ENCODE results near the gene IZUMO1.
"Not testable (repeated sequence)": the region's sequence is repeated elsewhere in the genome, so short reads cannot be mapped to it uniquely, and the experiment has no call there.

IZUMO1 gene

DNA sequence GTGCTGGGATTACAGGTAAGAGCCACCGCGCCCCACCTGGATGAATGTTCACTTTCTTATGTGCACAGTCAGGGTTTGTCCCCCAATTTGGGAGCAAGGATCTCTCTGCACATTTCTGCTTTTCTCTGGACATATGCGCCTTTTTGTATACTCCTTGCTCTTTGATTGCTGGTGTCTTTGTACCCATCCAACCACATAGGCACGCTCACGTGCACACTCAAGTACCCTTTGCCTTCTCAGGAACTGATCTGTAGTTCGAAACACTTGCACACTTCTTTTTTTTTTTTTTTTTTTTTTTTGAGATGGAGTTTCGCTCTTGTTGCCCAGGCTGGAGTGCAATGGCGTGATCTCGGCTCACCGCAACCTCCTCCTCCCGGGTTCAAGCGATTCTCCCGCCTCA is 28.6 kb downstream of the IZUMO1 start:
- DNase-seq; in situ Hi-C loops (cut with MboI; ENCODE audit: low pct_unique_long_range_greater_than_20kb, low sequenced_read_pairs): not testable (repeated sequence)

DNA sequence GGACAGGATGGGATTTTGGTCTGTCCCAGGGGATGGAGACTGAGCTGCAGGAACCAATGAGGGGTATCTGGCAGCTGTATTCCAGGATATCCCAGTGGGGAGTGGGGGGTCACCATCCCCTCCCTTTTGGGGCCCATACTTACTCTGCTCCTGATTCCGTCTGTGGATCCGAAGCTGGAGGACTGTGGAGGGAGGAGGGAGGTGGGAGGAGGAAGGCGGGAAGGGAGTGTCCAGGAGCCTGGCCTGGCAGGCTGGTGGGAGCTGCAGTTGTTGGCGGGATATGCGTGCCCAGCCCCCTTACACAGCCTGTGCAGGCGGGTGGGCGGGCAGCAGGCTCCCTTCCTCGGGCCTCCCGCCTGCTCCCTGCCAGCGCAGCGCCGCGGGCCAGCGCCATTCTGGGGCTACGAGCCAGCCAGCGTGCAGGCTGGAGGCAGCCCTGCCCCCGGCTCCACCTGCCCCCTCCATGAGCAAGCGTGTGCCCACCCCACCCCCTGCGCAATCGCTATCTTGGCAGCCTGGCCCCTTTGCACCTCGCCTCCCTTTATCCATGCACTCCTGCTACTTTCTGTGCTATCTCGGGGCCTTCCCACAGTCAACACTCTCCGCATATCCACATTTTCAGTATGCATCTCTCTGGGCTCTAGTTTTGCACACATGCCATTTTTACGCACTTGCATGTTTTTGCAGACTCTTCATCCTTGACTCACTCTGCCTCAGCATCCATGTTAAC is 30.0 kb downstream of the IZUMO1 start:
- in situ Hi-C loops (cut with MboI; ENCODE audit: low pct_unique_long_range_greater_than_20kb, low sequenced_read_pairs), result no loop called here
- no peak for DNase-seq

DNA sequence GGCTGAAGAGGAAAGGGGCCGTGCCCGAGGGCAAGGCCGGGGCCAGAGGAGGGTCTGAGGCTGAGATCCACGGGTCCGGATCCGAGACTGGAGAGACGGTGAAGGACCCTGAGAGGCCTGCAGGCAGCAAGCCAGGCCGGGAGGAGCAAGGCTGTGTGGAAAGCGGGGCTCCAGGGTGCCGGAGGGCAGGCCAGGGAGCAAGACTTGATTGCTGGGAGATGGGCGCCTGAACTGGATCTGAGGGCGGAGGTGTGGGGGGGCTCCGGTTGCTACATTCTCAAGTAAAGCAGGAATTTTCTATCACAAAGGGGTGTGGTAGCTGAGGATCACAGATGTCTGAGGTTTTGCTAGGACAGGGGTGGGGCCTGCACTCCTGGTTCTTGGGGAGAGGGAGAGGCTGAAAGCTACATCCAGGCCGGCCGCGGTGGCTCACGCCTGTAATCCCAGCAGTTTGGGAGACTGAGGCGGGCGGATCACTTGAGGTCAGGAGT is 31.0 kb downstream of the IZUMO1 start:
- no peak for DNase-seq
- in situ Hi-C loops (cut with MboI; ENCODE audit: low pct_unique_long_range_greater_than_20kb, low sequenced_read_pairs), result no loop called here

DNA sequence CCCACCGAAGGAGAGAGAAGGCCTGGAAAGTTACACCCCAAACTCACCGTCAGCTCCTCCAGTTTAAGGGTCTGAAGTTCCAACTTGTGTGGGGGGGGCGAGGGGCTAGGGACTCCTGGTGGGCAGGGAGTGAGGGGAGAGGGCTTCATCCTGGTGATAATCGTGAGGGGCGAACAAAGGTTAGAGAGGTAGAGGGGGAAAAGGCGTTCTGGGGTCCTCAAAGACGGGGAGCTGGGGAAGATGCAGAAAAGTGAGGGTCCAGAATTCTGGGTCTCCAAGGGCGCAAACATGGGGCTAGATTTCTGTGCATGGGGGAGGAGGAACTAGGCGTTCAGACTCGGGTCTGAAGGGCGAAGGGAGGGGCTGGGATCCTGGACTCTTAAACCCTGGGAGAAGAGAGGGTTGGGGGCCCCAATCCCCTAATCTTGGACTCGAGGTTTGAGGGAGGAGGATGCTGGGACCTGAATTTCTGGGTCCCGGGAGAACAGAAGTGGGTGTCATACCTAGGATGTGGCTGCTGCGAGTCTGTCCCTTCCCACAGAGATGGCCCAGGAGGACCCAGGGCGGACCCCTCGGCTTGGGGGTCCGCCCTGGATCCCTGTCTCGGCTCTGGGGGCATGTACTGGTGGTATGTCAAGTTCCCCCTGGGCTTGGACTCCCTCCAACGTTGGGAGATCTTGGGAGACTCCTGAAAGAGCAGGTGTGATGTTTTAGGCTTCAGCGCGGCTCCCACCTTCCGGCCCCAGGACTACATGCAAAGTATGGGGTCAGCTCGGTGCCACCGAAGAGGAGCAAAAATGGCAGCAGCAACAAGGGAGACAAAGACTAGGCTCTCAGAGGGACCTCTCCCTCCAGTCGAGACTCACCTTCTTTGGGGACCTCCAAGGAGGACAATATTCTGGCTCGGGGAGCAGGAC is 31.7 kb downstream of the IZUMO1 start:
- DNase-seq, result no peak
- in situ Hi-C loops (cut with MboI; ENCODE audit: low pct_unique_long_range_greater_than_20kb, low sequenced_read_pairs), result no loop called here

DNA sequence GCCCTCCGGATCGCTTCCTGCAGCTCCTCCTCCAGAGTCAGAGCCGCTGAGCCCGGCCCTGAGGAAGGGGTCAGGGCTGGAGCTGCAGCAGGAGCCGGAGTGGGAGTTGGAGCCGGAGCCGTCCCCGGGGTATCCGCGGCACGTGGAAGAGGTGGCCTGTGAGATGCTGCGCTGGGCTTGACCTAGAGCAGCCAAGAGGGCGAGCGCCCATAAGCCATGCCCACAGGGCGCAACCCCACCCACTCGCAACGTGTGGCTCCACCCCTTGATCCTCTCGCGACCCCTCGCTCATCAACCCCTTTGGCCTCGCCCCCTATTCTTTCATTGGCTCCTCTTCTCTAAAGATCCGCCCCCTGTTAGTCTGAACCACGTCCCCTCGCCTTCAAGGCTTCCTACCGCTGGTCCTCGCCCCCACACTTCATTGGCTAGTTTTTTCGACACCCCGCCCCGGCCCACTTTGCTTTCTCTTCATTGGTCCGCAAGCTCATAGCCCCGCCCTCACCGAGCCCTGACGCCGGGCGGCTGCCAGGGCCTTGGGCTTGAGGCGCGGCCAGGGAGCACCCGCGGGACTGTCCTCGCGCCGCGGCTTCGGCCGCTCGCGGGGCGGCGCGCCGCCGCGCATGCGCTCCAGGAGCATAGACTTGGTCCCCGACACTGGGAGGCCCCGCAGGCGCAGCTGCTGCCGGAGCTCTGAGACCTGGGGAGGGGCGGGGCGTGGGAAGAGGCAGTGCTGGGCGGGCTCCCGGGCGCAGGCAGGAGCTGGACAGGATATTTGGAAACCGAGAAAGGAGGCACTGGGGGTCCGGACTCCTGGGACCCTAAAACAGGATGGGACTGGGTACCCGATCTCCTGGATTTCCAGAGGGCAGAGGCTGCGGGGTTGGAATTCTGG is 32.6 kb downstream of the IZUMO1 start:
- DNase-seq, result peak; percentile 100
- in situ Hi-C loops (cut with MboI; ENCODE audit: low pct_unique_long_range_greater_than_20kb, low sequenced_read_pairs), result no loop called here

DNA sequence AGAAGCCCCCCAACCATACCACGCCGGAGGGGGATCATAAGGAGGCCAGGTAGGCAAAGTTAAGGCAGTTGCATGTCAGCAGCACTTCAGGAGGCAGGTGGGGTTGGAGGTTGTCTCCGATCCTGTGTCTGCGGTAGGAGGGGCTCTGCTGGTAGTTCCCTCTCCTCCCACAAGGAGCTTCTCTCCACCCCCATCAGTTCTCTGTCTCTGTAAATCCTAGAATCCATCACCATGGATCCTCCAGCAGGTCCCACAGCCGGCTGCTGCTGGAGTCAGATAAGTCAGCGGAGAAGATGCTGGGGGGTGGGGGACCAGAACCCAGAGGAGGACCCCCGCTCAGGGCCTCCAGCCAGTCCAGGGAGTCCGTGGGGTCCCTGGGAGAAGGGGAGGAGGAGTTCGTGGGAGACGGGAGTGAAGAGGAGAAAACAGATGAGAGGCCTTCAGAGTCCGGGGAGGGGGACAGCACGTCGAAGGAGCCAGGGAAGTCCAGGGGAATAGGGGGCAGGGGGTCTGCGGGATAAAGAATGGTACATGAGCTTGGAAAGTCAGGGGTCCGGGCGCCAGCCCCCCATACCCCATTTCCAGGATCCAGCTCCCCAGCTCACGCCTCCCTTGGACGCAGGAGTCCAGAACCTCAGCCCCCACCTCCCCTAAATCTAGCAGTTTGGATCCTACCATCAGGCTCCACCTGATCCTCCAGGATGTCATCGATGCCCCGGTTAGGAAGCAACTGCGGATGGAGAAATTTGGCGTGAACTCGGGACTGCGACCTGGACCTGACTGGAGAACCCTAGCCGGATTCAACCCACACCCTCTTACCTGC is 33.5 kb downstream of the IZUMO1 start:
- peak; percentile 57 for DNase-seq
- in situ Hi-C loops (cut with MboI; ENCODE audit: low pct_unique_long_range_greater_than_20kb, low sequenced_read_pairs), result no loop called here

DNA sequence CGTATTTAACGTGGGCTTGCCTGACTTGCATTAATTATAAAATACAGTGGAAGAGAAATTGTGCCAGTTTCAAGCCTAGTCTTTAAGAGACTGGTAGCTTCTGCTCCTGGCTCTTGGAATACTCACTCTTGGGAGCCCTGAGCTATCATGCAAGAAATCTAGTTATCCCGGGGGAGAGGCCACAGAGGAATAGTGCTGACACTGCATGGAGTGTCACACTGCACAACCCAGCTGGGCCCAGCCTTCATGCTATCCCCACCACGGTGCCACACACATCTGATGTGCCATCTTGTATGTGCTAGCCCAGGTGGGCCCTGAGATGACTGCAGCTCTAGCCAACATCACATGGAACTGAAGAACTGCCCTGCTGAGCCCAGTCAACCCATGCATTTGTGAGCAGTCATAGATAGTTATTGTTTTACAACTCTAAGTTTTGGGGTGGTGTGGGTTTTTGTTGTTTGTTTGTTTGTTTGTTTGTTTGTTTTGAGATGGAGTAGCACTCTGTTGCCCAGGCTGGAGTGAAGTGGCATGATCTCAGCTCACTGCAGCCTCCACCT is 35.5 kb downstream of the IZUMO1 start:
- no peak for DNase-seq
- in situ Hi-C loops (cut with MboI; ENCODE audit: low pct_unique_long_range_greater_than_20kb, low sequenced_read_pairs), result no loop called here

DNA sequence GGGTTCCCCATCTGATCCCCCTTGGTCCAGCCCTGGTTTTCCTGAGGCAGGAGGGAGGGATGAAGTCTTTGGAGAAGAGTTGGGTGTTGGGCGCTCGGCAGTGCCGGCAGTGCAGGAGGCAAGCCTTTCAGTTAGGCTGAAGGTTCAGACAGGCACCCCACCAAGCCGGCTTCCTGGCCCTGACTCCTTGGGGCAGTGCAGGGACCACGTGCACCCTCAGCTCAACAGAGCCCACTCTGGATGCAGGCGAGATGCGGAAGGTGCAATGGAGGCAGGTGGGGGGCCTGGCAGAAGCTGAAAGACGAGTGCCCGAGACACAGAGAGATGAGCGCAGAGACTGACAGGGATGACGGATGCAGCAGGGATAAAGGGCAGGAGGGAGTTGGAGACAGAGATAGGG is 38.2 kb downstream of the IZUMO1 start:
- DNase-seq, result no peak
- in situ Hi-C loops (cut with MboI; ENCODE audit: low pct_unique_long_range_greater_than_20kb, low sequenced_read_pairs), result no loop called here

DNA sequence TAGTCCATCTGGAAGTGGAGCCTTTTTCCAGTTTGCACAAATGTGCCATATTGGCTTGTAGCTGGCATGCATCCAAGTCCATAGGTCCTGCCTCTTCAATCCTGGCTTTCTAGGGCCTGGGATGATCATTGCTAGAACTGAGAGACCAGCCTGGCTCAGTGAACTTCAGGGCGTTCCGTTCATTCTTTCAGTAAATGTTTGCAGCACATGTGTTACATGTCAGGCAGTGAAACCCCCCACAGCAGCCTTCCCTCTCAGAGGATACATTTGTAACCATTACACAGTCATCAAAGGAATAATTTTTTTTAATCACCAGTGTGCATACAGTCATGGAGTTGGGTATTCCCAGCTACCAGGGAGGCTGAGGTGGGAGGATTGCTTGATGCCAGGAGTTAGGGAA is 41.3 kb downstream of the IZUMO1 start:
- DNase-seq, result no peak
- in situ Hi-C loops (cut with MboI; ENCODE audit: low pct_unique_long_range_greater_than_20kb, low sequenced_read_pairs), result no loop called here

DNA sequence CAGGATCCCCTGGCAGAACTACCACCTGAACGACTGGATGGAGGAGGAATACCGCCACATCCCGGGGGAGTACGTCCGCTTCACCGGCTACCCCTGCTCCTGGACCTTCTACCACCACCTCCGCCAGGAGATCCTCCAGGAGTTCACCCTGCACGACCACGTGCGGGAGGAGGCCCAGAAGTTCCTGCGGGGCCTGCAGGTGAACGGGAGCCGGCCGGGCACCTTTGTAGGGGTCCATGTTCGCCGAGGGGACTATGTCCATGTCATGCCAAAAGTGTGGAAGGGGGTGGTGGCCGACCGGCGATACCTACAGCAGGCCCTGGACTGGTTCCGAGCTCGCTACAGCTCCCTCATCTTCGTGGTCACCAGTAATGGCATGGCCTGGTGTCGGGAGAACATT is 43.4 kb downstream of the IZUMO1 start:
- no peak for DNase-seq
- in situ Hi-C loops (cut with MboI; ENCODE audit: low pct_unique_long_range_greater_than_20kb, low sequenced_read_pairs), result no loop called here

DNA sequence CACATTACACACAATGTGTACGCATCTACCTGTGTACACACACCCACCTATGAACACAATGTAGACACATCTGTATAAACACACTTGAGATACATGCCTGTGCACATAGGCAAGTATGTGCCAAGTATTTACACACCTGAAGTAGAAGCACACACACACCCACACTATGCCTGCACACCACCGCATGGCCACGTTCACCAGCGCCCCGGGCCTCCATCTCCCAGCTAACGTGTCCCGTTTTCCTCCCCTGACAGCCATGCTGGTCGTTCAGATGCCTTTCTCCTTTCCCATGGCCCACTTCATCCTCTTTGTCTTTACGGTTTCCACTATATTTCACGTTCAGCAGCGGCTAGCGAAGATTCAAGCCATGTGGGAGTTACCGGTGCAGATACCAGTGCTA is 44.0 kb downstream of the IZUMO1 start:
- in situ Hi-C loops (cut with MboI; ENCODE audit: low pct_unique_long_range_greater_than_20kb, low sequenced_read_pairs), result no loop called here
- DNase-seq, result no peak

DNA sequence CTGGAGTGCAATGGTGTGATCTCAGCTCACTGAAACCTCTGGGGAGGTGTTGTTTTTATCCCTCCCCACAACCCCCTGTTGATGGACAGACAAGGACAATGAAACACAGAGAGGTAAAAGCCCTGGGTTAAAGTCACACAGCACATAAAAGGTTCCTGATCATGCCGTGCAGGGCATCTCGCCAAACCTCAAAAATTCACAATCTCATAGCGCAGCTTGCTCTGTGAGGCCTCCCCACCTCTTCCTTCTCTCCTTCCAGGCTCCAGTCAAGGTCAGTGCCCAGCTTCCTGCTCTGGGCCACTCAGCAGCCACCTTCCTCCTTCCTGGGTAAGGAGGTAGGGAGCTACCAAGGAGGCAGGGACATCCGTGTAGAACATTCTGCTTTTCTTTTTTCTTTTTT is 48.7 kb downstream of the IZUMO1 start:
- peak; percentile 82 for DNase-seq
- in situ Hi-C loops (cut with MboI; ENCODE audit: low pct_unique_long_range_greater_than_20kb, low sequenced_read_pairs), result no loop called here

DNA sequence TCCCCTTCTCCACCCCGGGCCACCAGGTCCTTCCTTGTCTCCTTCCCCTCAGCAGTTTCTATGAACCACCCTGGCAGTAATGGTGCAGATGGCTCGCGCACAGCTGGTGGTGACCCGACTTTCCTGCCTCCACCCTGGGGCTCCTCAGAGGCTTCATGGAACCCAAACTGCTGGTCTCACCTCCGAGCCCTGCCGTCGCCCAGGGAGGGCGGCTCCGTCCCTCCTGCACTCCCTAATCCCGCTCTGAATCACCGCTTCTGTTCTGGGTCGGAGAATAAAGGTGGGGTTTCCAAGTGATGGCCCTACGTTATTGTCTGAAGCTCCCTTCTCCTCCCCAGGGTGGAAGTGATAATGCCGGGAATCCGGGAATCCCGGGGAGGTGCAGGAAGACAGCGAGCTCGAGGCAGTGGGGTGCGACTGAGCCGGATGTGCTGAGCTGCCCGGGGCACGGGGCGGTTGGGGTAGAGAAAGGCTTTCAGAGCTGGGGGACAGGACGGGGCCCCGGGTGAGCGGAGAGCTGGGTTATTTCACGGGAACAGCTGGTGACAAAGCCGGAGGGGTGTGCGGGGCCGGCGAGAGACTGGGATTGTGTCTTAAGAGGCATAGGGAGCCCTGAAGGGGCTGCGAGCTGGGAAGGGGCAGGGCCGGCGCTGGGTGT is 50.2 kb downstream of the IZUMO1 start:
- no peak for DNase-seq
- in situ Hi-C loops (cut with MboI; ENCODE audit: low pct_unique_long_range_greater_than_20kb, low sequenced_read_pairs), result no loop called here

DNA sequence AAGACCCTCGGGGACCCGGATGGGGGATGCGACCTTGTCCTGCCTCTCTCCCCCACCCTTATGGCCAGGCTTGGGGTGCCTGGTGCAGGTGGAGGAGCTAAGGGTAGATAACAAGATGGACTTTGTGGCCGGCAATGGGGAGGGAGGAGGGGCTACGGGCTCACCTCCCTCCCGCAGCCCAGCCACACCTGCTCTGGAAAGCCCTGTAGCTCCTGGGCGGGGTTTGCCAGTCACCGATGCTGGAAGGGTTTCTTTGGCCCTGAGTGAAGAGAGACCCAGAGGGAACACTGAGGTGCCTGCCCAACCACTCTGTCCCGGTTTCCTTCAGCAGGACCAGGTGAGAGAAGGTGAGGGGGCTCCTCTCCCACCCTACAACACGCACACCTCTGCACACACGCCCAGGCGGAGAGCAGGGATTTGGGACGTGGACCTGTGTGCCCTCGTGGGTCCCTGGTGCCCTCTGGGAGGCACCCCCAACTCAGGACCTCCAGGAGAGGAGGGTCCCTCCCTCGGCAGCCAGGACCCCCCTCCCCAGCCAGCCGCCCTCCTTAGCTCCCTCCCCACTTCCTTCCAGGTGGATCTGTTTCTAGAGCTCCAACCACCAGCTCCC is 50.9 kb downstream of the IZUMO1 start, which contains the start of gene FUT2:
TSS of gene FUT2 (plus strand) at position 229 of the 610 bp plus-strand sequence. CDS start 6,986 bp downstream, outside the sequence.
- DNase-seq, result no peak
- in situ Hi-C loops (cut with MboI; ENCODE audit: low pct_unique_long_range_greater_than_20kb, low sequenced_read_pairs), result no loop called here

DNA sequence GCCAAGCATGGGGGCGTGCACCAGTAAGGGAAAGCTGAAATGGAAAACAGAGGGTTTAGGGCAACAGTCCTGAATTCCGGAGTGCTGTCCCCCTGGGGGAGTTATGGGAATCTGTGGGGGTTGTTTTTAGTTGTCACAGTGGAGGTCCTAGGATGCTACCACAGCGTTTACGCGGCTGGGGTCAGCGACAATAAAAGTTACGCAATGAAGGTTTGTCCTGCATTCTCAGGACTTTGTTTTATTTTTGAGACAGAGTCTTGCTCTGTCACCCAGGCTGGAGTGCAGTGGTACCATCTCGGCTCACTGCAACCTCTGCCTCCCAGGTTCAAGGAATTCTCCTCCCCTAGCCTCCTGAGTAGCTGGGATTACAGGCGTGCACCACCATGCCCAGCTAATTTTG is 53.1 kb downstream of the IZUMO1 start:
- not testable (repeated sequence) for DNase-seq

More for the DNA sequence above, 53.1 kb downstream of the IZUMO1 start:
- in situ Hi-C loops (cut with MboI; ENCODE audit: low pct_unique_long_range_greater_than_20kb, low sequenced_read_pairs), result not testable (repeated sequence)
